Right lobe of liver (tissue), 6 donors: ENCODE data around the gene SMIM44. TPM values are rescaled to one million over a fixed set of nuclear protein-coding genes. Genes with fewer than 3 reads are reported as not detected.

Experiments
- ATAC-seq, 4 donors: fragments of 200-7000 bp; cut with Tn5 transposase; one replicate each; pipeline ENCODE4 v1.9.1; 2020; ENCODE audit warnings: mild to moderate bottlenecking in 4 of 4, moderate library complexity in 4 of 4
- DNase-seq, 3 donors: peaks; one replicate each; pipeline ENCODE4 v3.0.0-alpha.2; 2020
- H3K27ac ChIP-seq, 3 donors: fragments of 200-600 bp; one replicate each; pipeline ENCODE4 v1.8.0; 2022
- H3K27me3 ChIP-seq, 2 donors: fragments of 200-600 bp; one replicate each; pipeline ENCODE4 v1.8.0; 2022
- H3K36me3 ChIP-seq, 4 donors: fragments of 200-600 bp; sonication (generic) in 1 of 4; one replicate each; pipeline versions ENCODE4 v1.5.1 to v1.8.0; 2017 to 2022; ENCODE audit warnings: control low read depth in 1 of 4
- H3K4me1 ChIP-seq, 4 donors: fragments of 200-600 bp; sonication (generic) in 1 of 4; one replicate each; pipeline versions ENCODE4 v1.5.1 to v1.8.0; 2017 to 2022; ENCODE audit warnings: control low read depth in 1 of 4
- H3K4me3 ChIP-seq, 3 donors: fragments of 200-600 bp; one replicate each; pipeline ENCODE4 v1.8.0; 2022
- H3K9me3 ChIP-seq, 4 donors: fragments of 200-600 bp; sonication (generic) in 1 of 4; one replicate each; pipeline versions ENCODE4 v1.5.1 to v1.8.0; 2017 to 2022; ENCODE audit warnings: control low read depth in 1 of 4
- POLR2A ChIP-seq: fragments of 450-650 bp; IDR thresholded peaks from one replicate; pipeline ENCODE4 v1.6.1; 2017; ENCODE audit warnings: antibody characterized with exemption, mild to moderate bottlenecking
- WGBS: methylation state at CpG from one replicate; pipeline ENCODE4 v1.1.6; 2018; ENCODE audit warnings: low coverage, low lambda C conversion rate; ENCODE audit not compliant: insufficient coverage; ENCODE audit errors: missing lambda C conversion rate; 5-methylcytosine and 5-hydroxymethylcytosine counted together
- intact Hi-C, 2 donors: fragments of 100-400 bp; cut with DNase I; formaldehyde crosslinking; loops; one replicate each; pipeline versions ENCODE4 v1.11.2 to v1.14.1; 2022
- total RNA-seq, 6 experiments: library from RNA; depleted of rRNA in 2 of 6; stranded (reverse); fragments of >200 nt in 2 of 6; fragmentation: NEBNext Ultra II Directional in 3 of 6; extraction: Animal tissue kit (Norgen Biotek cat#: 25700) in 3 of 6; gene quantifications; one replicate each; pipeline versions ENCODE4 v1.1.0 to v1.2.4, GENCODE V29; 2016 to 2023
- TF ChIP-seq, protein P1 (sequence below), 4 donors: fragments of 200-600 bp in 3 of 4; fragments of 450-650 bp in 1 of 4; IDR thresholded peaks; one replicate each; pipeline versions ENCODE4 v1.5.1 to v1.8.0; 2016 to 2022; ENCODE audit warnings: antibody characterized with exemption in 4 of 4, mild to moderate bottlenecking in 2 of 4
- donor health status: DM: no; HTN: yes; CAD: no.
- donor health status: DM: no; HTN: no; CAD: no.
- donor health status: DM: no; HTN: no; CAD: no.
- donor health status: DM: no; HTN: yes; CAD: no.
- donor health status: DM: no; HTN: yes; CAD: no.

The SMIM44 gene
- total RNA-seq, 6 experiments from 2014 or later: not detected

DNA sequence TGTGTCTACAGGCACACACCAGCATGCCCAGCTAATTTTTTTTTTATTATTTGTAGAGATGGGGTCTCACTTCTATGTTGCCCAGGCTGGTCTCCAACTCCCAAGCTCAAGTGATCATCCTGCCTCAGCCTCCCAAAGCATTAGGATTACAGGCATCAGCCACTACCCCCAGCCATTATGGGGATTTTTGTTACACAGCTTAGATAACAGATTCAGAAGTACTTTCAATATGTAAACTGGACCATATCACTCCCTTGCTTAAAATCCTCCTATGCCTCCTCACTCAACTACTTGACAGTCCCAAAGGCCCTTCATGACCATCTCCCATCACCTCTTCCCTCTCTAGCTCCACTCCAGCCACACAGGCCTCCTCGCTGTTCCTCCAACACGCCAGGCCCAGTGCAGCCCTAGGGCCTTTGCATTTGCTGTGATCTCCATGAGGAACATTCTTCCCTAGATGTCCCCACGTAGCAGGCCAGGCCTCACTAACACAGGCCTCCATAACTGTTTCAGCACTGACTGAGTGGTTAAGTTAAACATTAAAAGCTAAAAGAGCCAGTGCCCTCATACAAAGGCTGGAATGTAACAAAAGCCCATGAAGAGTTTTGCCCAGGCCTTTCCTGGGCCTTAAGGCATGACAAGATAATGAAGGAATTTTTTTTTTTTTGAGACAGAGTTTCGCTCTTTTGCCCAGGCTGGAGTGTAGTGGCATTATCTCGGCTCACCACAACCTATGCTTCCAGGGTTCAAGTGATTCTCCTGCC is 14.7 kb upstream of the SMIM44 start:
- Histone ChIP-seq H3K9me3 (no peaks in the 10 kb centered on the region), H3K27me3 (no peaks in the 10 kb centered on the region), H3K27ac (no peak overlapping the region), H3K36me3 (peaks cover 0 to 24% (median 4%) of the 10 kb centered on the region in 4 donors), H3K4me3 (no peak overlapping the region), H3K4me1 (peaks cover 0 to 11% (median 5%) of the 10 kb centered on the region in 4 donors)
- no peak for DNase-seq
- WGBS: 92% methylated on average over 3 of the region's 5 CpGs
- no peak for ATAC-seq
- intact Hi-C loops: no loop called here
- no peak for TF ChIP-seq POLR2A
- TF ChIP-seq, protein P1, sequence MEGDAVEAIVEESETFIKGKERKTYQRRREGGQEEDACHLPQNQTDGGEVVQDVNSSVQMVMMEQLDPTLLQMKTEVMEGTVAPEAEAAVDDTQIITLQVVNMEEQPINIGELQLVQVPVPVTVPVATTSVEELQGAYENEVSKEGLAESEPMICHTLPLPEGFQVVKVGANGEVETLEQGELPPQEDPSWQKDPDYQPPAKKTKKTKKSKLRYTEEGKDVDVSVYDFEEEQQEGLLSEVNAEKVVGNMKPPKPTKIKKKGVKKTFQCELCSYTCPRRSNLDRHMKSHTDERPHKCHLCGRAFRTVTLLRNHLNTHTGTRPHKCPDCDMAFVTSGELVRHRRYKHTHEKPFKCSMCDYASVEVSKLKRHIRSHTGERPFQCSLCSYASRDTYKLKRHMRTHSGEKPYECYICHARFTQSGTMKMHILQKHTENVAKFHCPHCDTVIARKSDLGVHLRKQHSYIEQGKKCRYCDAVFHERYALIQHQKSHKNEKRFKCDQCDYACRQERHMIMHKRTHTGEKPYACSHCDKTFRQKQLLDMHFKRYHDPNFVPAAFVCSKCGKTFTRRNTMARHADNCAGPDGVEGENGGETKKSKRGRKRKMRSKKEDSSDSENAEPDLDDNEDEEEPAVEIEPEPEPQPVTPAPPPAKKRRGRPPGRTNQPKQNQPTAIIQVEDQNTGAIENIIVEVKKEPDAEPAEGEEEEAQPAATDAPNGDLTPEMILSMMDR (IDR thresholded peaks at IDR 0.05): no peak

DNA sequence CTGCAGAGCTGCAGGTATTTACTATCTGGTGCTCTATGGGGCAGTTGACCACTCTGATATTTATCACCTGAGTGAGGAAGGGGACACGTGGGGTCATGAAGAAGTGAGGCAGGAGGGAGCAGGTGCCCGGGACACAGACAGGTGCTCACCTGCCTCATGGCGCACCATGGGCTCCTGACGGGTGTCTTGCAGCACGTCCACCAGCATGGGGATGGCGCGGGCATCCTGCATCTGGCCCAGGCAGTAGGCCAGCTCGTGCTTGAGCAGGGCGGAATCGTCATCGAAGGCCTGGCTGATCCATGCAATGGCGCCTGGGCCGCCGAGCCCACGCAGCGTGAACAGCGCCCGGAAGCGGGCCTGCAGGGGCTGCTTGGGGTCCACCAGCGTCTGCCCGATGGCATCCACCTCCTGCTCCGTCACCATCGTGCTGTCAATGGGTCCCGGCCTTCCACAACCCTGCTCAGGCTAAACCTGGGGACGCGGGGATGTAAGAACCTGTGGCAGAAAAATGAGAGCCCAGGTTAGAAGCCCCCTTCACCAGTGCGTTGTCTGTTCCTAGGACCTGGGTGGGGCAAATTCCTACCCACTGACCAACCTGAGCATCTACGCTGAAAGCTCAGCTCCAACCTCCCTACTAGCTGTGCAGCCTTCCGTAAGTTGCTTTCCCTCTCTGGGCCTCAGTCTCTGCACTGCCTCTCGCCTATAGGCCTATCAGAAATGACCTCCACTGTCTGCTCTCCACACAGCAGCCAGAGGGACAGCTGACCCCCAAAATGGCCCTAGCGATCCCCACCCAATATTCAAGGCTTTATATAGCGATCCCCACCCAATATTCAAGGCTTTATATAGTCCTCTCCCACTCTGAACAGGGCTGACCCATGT is 13.4 kb upstream of the SMIM44 start:
- Histone ChIP-seq H3K27me3 (no peaks in the 10 kb centered on the region), H3K9me3 (no peaks in the 10 kb centered on the region), H3K27ac (no peak overlapping the region), H3K4me1 (peaks cover 0 to 11% (median 5%) of the 10 kb centered on the region in 4 donors), H3K4me3 (no peak overlapping the region), H3K36me3 (peaks cover 0 to 32% (median 4%) of the 10 kb centered on the region in 4 donors)
- WGBS: 91% methylated on average over 7 of the region's 32 CpGs
- TF ChIP-seq, protein P1 (IDR thresholded peaks at IDR 0.05): no peak
- no peak for TF ChIP-seq POLR2A
- DNase-seq (no peak), ATAC-seq (no peak)
- intact Hi-C loops: no loop called here

DNA sequence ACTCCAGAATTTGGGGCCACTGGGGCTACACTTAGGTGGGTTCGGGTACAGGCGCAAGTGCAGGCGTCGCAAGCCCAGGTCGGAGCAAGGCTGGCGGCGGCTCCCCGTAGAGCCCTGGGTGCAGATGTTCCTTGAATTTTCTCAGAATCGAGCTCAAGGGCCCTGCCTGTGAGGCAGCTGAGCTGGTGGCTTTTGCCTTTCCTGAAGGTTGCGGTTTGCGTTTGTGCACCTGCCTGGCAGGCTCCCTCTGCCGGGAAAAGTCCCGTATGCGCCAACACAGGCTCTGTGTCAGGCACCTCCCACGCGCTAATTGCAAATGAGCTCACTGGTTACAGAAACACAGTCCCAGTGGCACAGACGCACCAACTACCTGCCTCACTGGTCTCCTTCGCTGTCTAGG is 11.3 kb upstream of the SMIM44 start:
- WGBS: 63% methylated on average over 3 of the region's 18 CpGs
- no peaks in the 10 kb centered on the region for H3K9me3 ChIP-seq
- intact Hi-C loops: no loop called here
- ATAC-seq (no peak), DNase-seq (no peak)
- peaks cover 0 to 32% (median 4%) of the 10 kb centered on the region in 4 donors for H3K36me3 ChIP-seq
- H3K27me3 ChIP-seq: no peaks in the 10 kb centered on the region
- no peak overlapping the region for H3K27ac ChIP-seq
- peaks cover 0 to 7% (median 3%) of the 10 kb centered on the region in 4 donors for H3K4me1 ChIP-seq
- TF ChIP-seq, protein P1 (IDR thresholded peaks at IDR 0.05): no peak
- no peak for TF ChIP-seq POLR2A
- no peak overlapping the region for H3K4me3 ChIP-seq

DNA sequence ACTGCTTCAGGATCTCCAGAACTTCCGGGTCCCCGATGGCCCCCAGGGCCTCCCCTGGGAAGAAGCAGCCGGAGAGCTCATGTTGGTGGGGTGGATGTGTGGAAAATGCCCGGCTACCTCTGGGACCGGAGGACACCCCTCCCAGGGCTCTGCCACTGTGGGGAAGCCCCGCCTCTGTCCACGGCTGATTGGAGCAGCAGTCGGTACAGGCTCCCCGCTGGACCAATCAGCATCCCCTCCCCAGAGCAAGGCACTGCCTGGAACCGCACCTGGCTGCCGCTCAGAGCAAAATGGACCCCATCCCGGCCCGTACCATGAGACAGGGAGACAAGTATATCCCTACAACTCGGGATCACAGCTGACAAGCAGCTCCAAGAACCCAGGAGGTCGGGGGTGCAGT is 10.8 kb upstream of the SMIM44 start:
- peak in 3 of 4 donors; percentile 28 to 40 (median 31) for ATAC-seq
- Histone ChIP-seq H3K27ac (no peak overlapping the region), H3K36me3 (peaks cover 0 to 32% (median 4%) of the 10 kb centered on the region in 4 donors)

More for the DNA sequence above, 10.8 kb upstream of the SMIM44 start:
- WGBS: 85% methylated on average over 4 of the region's 15 CpGs
- Histone ChIP-seq H3K27me3 (no peaks in the 10 kb centered on the region), H3K4me1 (peaks cover 0 to 2% (median under 1%) of the 10 kb centered on the region in 4 donors), H3K4me3 (no peak overlapping the region), H3K9me3 (no peaks in the 10 kb centered on the region)
- TF ChIP-seq POLR2A: no peak
- TF ChIP-seq, protein P1 (IDR thresholded peaks at IDR 0.05): no peak
- no peak for DNase-seq
- intact Hi-C loops: no loop called here
